Stimulated activated naive CD8-positive, alpha-beta T cell treated with anti-CD3 and anti-CD28 coated beads, Interleukin-15, Interleukin-2, amounts not matched to agents 100 ng/mL and 50 ng/mL, for 24 hours (primary cell): Measurements from ENCODE around the gene TNS2.
"Not testable (repeated sequence)": the region's sequence is repeated elsewhere in the genome, so short reads cannot be mapped to it uniquely, and the experiment has no call there.

Source experiments
- H3K27ac Mint-ChIP-seq: one replicate; pipeline ENCODE4 v1.8.0; 2021; ENCODE audit warnings: mild to moderate bottlenecking, mixed read lengths
- H3K27me3 Mint-ChIP-seq: one replicate; pipeline ENCODE4 v1.8.0; 2021; ENCODE audit warnings: mixed read lengths
- H3K36me3 Mint-ChIP-seq: one replicate; pipeline ENCODE4 v1.8.0; 2021; ENCODE audit warnings: low read depth, mixed read lengths
- H3K4me1 Mint-ChIP-seq: one replicate; pipeline ENCODE4 v1.8.0; 2021; ENCODE audit warnings: low read depth, mixed read lengths
- H3K4me3 Mint-ChIP-seq: one replicate; pipeline ENCODE4 v1.8.0; 2021; ENCODE audit warnings: mild to moderate bottlenecking, mixed read lengths
- H3K9me3 Mint-ChIP-seq: one replicate; pipeline ENCODE4 v1.8.0; 2021; ENCODE audit warnings: mixed read lengths

The TNS2 gene

DNA sequence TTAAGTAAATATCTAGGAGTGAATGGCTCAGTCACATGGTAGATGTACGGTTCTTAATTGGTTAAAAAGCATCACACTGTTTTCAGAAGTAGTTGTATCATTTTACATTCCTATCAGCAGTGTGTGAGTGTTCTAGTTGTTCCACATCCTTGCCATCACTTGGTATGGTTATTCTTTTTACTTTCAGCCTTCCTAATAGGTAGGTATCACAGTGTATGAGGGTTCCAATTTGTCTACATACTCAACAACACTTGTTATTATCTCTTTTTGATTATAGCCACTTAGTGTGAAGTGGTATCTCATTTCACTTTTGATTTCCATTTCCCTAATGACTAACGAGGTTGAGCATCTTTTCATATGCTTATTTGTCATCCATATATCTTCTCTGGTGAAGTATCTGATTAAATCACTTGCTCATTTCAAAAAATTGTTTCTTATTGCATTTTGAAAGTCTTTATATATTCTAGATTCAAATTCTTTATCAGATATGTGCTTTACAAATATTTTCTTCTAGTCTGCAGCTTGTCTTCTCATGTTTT is 32.8 kb downstream of the TNS2 start:
- Mint-ChIP-seq H3K27ac (no peak overlapping the region), H3K9me3 (no peaks in the 10 kb centered on the region), H3K27me3 (peaks cover 4% of the 10 kb centered on the region), H3K36me3 (no peaks in the 10 kb centered on the region), H3K4me3 (no peak overlapping the region), H3K4me1 (peaks cover 28% of the 10 kb centered on the region)

DNA sequence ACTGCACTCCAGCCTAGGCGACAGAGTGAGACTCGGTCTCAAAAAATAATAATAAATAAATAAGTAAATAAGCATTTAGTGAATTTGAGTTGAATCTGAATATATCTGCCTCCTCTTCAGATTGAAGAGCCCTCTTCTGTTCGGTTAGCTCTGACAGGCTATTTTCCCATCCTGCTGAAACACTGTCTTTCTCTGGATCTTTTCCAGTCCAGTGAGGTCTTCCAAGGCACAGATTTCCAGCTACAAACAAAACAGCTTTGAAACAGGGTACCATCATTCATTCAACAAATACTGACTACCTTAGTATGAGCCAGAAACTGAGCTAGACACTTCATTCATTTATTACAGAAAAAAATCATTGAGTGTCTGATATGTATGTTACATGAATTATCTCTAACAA is 36.5 kb downstream of the TNS2 start:
- Mint-ChIP-seq H3K9me3 (no peaks in the 10 kb centered on the region), H3K4me3 (no peak overlapping the region), H3K4me1 (peaks cover 8% of the 10 kb centered on the region), H3K27ac (no peak overlapping the region), H3K36me3 (no peaks in the 10 kb centered on the region), H3K27me3 (peaks cover 4% of the 10 kb centered on the region)

DNA sequence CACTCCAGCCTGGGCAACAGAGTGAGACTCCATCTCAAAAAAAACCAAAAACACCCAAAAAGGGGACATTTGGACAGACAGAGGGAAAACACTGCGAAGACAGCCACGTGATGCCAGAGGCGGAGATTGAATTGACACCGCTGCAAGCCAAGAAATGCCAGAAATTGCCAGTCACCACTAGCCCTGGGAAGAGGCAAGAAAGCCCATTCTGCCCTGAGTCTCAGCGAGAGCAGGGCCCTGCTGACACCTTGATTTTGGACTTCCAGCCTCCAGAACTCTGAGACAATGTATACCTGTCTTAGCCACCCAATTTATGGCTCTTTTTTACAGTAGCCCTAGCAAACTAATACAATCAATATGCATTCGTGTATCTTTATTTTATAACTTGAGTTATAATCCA is 40.2 kb downstream of the TNS2 start:
- H3K36me3 Mint-ChIP-seq = no peaks in the 10 kb centered on the region
- peaks cover 4% of the 10 kb centered on the region for H3K27me3 Mint-ChIP-seq

DNA sequence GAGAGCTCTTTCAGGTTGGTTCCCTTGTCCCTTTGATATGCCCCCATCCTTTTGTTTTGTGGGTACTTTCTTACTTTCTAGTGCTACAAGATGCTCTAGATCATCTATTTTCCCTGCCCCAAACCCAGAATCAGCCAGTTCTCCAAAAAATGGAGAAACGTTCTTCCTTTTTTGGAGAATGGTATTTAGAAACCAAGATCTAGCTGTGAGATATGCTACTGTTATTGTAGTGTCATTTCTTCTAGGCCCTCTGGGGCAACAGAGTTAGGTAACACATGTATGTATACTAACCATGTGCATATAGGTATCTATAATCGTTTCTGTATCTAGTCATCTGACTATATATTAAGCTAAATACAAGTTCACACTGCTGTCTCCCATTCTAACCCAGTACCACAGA is 40.7 kb downstream of the TNS2 start:
- Mint-ChIP-seq H3K4me1 (peaks cover 7% of the 10 kb centered on the region), H3K27ac (no peak overlapping the region), H3K36me3 (no peaks in the 10 kb centered on the region), H3K9me3 (no peaks in the 10 kb centered on the region), H3K4me3 (no peak overlapping the region), H3K27me3 (peaks cover 4% of the 10 kb centered on the region)

More for the DNA sequence above, 40.2 kb downstream of the TNS2 start:
- H3K4me1 Mint-ChIP-seq = peaks cover 7% of the 10 kb centered on the region
- H3K27ac Mint-ChIP-seq = no peak overlapping the region
- no peaks in the 10 kb centered on the region for H3K9me3 Mint-ChIP-seq
- no peak overlapping the region for H3K4me3 Mint-ChIP-seq

DNA sequence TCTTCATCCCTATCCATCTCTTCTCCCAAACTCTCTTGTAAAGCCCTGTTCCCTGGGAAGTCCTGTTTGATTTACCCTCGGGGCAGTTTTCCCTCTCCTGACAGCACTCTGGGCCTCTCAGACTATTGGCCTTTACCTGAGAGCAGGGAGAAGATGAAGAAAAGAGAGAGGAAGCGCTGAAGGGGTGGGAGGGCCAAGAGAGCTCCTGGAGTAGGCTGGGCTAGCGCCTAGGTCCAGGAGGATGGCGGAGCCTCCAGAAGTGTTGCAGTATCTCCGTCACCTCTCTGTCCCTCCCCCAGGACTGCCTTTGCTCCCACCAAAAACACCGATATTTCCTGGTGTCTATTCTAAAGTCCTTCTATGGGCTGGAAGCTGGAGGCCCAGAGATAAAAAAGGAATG is 41.9 kb downstream of the TNS2 start:
- Mint-ChIP-seq H3K27me3 (peaks cover 4% of the 10 kb centered on the region), H3K9me3 (no peaks in the 10 kb centered on the region), H3K4me3 (no peak overlapping the region), H3K4me1 (peaks cover 14% of the 10 kb centered on the region), H3K36me3 (no peaks in the 10 kb centered on the region), H3K27ac (no peak overlapping the region)

DNA sequence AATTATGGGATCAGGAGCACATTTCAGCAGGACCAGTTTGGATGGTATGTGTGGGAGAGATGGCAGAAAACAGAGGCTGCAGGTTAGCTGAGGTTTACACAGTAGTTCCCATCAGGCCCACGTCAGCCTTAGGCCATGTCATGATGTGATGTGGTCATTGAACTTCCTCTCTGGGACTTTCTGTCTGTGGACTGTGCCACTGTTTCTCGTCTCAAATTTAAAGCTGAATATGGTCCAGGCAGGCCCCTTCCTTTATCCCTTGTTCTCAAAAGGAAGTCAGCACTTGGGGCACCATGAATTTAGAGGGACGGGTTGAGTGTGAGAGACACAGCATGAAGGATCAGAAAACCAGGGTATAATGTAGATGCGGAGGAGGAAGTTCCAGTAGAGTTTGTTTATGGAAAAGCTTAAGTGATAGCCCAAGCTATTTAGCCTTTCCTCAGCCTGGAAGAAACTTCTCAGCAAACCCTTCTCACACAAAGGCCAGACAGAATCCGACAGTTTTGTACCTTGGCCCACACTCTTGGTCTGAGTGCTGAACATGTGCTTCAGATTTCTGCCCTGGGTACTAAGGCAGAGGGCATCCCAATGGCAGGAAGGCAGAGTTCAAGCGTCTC is 44.0 kb downstream of the TNS2 start:
- peak overlapping the region; percentile 76 for H3K27ac Mint-ChIP-seq
- H3K27me3 Mint-ChIP-seq = no peaks in the 10 kb centered on the region
- peaks cover 34% of the 10 kb centered on the region for H3K4me1 Mint-ChIP-seq
- H3K4me3 Mint-ChIP-seq = no peak overlapping the region
- no peaks in the 10 kb centered on the region for H3K36me3 Mint-ChIP-seq
- H3K9me3 Mint-ChIP-seq = no peaks in the 10 kb centered on the region

DNA sequence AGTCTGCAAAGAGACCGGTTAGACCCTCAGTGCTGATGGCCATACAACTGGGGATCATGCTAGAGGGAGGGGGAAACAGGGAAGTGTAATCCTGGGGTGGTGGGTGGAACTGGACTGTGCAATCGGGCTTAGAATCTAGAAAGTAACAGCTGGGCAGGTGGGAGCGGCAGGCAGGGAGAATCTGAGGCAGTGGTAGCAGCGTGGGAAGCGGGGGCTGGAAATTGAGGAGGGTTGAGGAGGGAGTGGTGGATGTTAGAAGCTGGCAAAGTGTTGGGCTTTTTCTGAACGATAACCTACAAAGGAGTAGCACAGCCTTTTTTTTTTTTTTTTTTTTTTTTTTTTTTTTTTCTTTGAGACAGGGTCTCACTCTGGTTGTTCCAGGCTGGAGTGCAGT is 44.5 kb downstream of the TNS2 start:
- H3K27me3 Mint-ChIP-seq = no peaks in the 10 kb centered on the region
- H3K27ac Mint-ChIP-seq = peak overlapping the region; percentile 76
- H3K36me3 Mint-ChIP-seq = no peaks in the 10 kb centered on the region
- no peak overlapping the region for H3K4me3 Mint-ChIP-seq
- H3K9me3 Mint-ChIP-seq = no peaks in the 10 kb centered on the region
- peaks cover 39% of the 10 kb centered on the region for H3K4me1 Mint-ChIP-seq

DNA sequence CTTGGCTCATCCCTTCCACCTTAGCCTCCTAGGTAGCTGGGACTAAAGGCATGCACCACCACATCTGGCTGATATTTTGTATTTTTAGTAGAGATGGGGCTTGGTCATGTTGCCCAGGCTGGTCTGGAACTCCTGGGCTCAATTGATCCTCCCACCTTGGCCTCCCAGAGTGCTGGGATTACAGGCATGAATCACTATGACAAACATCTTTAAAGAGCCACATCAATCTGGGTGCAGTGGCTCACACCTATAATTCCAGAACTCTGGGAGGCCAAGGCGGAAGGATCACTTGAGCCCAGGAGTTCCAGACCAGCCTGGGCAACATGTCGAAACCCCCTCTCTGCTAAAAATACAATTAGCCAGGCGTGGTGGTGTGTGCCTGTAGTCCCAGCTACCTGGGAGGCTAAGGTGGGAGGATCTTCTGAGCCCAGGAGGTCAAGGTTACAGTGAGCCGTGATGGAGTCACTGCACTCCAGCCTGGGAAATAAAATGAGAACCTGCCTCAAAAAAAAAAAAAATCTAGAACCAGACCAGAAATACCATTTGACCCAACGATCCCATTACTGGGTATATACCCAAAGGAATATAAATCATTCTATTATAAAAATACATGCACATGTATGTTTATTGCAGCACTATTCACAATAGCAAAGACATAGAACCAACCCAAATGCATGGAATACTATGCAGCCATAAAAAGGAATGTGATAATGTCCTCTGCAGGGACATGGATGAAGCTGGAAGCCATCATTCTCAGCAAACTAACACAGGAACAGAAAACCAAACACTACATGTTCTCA is 45.1 kb downstream of the TNS2 start:
- H3K27me3 Mint-ChIP-seq, H3K27ac Mint-ChIP-seq, H3K36me3 Mint-ChIP-seq, H3K4me3 Mint-ChIP-seq, H3K9me3 Mint-ChIP-seq: not testable (repeated sequence)
- H3K4me1 Mint-ChIP-seq = peaks cover 40% of the 10 kb centered on the region

DNA sequence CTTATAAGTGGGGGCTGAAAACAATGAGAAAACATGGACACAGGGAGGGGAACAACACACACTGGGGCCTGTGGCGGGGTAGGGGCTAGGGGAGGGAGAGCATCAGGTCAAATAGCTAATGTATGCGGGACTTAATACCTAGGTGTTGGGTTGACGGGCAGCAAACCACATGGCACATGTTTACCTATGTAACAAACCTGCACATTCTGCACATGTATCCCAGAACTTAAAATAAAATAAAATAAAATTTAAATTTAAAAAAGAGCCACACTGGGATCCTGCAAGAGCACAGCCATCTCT is 45.7 kb downstream of the TNS2 start:
- H3K9me3 Mint-ChIP-seq, H3K36me3 Mint-ChIP-seq, H3K27me3 Mint-ChIP-seq, H3K27ac Mint-ChIP-seq, H3K4me3 Mint-ChIP-seq: not testable (repeated sequence)
- peaks cover 40% of the 10 kb centered on the region for H3K4me1 Mint-ChIP-seq

DNA sequence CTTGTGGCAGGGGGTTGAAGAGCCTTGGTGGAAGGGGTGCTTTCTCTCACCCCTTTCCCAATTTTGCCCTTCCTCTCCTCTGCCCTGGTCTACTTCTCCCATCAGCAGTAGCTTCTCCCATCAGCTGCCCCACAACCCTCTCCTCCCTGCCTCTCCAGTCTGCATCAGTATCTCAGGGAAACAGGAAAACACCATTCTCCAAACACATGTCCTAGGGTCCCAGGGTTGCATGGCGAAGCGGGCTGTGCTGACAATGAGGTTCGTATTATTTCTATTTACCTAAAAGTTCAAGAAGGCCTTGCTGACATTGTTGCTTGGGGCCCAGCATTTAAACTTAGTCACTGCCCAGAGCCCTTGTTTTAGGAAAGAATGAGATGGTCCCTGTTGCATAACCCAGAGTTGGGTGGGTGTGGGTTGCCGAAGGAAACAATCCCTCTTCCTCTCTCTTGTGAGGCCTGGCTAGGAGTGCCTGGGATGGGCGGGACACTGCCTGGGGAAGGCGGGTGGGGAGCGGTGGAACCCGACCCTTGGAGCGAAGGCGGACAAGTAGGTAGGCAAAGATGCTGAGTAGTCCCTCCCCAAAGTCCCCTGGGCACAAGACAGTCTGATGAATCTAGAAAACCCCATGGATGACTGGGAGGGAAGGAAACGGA is 46.4 kb downstream of the TNS2 start:
- H3K4me3 Mint-ChIP-seq = no peak overlapping the region
- H3K27me3 Mint-ChIP-seq = no peaks in the 10 kb centered on the region
- peaks cover 44% of the 10 kb centered on the region for H3K4me1 Mint-ChIP-seq
- no peaks in the 10 kb centered on the region for H3K36me3 Mint-ChIP-seq
- no peaks in the 10 kb centered on the region for H3K9me3 Mint-ChIP-seq
- H3K27ac Mint-ChIP-seq = no peak overlapping the region

DNA sequence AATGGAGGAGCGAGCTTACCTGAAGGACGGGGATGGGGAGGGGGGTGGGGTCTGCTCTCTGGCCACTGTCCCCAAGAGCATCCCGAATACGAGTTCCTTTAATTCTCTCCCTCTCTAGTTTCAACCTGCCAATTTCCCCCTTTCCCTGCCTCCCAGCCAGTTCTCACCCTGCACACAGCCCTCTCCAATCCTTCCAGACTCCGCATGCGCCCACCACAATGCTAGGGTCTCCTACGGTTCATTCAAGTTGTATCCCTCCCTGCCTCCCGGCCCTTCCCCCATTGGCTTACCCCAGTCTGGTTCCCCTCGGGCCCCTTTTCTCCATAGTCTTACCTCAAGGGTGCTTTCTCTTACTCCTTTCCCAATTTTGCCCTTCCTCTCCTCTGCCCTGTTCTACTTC is 46.9 kb downstream of the TNS2 start:
- Mint-ChIP-seq H3K36me3 (no peaks in the 10 kb centered on the region), H3K27ac (peak overlapping the region; percentile 37), H3K4me3 (peak overlapping the region; percentile 71), H3K9me3 (no peaks in the 10 kb centered on the region), H3K4me1 (peaks cover 47% of the 10 kb centered on the region), H3K27me3 (no peaks in the 10 kb centered on the region)

DNA sequence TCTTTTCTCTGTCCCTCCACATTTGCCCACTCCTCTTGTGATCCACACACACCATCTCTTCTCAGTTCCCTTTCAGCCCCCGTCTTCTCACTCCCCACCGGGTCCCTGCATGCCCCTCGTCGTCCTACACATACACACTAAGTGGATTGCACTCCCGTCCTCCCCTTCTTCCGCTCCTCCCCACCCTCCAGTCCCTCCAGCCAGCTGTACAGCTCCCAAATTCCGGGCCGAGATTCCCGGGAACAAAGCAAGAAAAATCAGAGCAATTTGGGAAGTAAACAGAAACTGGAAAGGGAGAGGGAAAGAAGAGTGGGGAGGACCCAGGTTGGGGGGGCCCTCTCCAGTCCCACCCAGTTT is 47.3 kb downstream of the TNS2 start:
- H3K4me3 Mint-ChIP-seq = peak overlapping the region; percentile 71
- peaks cover 51% of the 10 kb centered on the region for H3K4me1 Mint-ChIP-seq
- H3K27me3 Mint-ChIP-seq = no peaks in the 10 kb centered on the region
- H3K27ac Mint-ChIP-seq = peak overlapping the region; percentile 37
- H3K36me3 Mint-ChIP-seq = no peaks in the 10 kb centered on the region
- H3K9me3 Mint-ChIP-seq = no peaks in the 10 kb centered on the region

DNA sequence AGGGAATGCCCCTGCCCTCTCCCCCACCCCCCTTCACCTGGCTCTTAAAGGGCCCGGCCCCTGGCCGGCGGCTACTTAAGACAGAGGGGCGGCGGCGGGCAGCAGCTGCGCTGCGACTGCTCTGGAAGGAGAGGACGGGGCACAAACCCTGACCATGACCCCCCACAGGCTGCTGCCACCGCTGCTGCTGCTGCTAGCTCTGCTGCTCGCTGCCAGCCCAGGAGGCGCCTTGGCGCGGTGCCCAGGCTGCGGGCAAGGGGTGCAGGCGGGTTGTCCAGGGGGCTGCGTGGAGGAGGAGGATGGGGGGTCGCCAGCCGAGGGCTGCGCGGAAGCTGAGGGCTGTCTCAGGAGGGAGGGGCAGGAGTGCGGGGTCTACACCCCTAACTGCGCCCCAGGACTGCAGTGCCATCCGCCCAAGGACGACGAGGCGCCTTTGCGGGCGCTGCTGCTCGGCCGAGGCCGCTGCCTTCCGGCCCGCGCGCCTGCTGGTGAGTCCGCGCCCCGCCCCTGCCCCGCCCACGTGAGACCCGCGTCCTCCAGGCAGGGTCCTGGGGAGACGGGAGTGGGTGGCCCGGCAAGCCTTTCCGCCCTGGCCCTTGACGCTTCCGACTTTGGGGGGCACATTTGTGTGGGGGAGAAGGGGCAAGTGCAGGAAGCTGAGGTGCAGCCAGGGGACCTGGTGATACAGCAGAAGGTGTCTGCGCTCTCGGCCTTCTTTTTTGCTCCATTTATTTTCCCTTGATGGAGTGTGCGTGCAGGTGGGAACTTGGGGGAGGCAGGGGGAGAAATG is 47.9 kb downstream of the TNS2 start, which contains the start of gene IGFBP6:
TSS of gene IGFBP6 (plus strand) at position 104 of the 790 bp plus-strand sequence. CDS start at position 155, 51 bp downstream.
- H3K4me3 Mint-ChIP-seq = peak within 1 kb of the TSS; percentile 82
- H3K9me3 Mint-ChIP-seq = no peaks in the 10 kb centered on the region
- peaks cover 57% of the 10 kb centered on the region for H3K4me1 Mint-ChIP-seq
- H3K36me3 Mint-ChIP-seq = no peaks in the 10 kb centered on the region
- peak within 1 kb of the TSS; percentile 92 for H3K27ac Mint-ChIP-seq
- no peaks in the 10 kb centered on the region for H3K27me3 Mint-ChIP-seq

DNA sequence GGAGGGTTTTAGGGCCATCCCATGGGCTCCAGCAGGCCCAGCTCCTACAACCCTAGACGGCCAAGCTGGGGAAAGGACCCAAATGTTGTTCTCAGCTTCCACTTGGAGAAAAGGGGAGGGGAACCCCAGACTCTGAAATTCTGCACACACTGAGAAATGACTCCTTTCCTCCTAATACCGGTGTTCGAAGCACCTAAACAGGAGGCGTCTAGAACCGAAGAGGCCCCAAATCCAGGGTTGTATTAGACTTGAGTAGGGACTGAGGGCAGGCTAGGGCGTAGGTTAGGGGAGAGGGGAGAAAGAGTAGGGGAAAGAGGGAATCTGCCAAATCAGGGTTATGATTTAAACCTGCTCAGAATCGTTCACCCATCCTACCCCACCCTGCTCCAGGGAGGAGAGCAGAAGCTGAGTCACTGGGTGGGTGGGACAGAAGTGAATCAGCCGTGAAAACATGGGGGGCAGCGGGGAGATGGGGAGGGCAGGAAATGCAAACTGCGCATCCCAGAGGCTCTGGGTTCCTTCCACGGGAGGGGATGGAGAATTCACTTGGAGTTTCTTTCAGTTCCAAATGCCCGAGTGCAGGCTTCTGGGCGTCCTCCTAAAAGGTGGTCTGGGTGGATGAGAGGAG is 48.6 kb downstream of the TNS2 start:
- no peaks in the 10 kb centered on the region for H3K27me3 Mint-ChIP-seq
- H3K4me3 Mint-ChIP-seq = peak overlapping the region; percentile 82
- H3K27ac Mint-ChIP-seq = peak overlapping the region; percentile 92
- H3K9me3 Mint-ChIP-seq = no peaks in the 10 kb centered on the region
- no peaks in the 10 kb centered on the region for H3K36me3 Mint-ChIP-seq
- peaks cover 64% of the 10 kb centered on the region for H3K4me1 Mint-ChIP-seq
